ENCODE measurements around the gene BRAF.
"Not testable (repeated sequence)": the region's sequence is repeated elsewhere in the genome, so short reads cannot be mapped to it uniquely, and the experiment has no call there.

BRAF gene

DNA sequence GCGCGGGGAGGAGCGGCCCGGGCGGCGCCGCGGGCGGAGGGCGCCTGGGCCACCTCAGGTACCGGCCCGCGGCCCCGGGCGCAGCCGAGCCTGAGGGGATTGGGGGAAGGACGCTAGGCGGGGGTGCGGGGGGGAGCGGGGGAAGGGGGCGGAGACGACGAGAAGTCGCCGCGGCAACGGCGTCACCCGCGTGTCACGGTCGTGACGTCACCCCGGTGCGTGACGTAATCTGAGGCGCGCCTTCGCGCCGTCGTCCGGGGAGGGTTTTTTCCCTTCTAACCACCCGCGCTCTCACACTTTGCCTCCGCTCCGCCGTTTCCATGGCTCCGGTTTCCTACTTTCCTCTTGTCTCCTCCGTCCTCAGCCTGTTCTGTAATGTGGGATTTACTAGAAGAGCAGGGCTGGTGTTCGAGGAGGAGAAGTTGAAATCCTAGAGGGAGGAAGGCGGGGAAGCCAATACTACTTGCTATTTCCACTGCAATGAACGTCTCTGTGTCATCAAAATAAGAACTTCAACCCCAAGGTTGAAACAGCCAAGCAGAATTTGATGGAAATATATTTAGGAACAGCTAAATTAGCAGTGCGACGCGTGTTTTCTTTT is at the start of gene BRAF:
BRAF (minus strand) TSS at position 109 of the 601 bp plus-strand sequence. CDS start 226 bp downstream, outside the sequence.
- peak; percentile 90 for DNase-seq (ENCODE audit: low read depth)

DNA sequence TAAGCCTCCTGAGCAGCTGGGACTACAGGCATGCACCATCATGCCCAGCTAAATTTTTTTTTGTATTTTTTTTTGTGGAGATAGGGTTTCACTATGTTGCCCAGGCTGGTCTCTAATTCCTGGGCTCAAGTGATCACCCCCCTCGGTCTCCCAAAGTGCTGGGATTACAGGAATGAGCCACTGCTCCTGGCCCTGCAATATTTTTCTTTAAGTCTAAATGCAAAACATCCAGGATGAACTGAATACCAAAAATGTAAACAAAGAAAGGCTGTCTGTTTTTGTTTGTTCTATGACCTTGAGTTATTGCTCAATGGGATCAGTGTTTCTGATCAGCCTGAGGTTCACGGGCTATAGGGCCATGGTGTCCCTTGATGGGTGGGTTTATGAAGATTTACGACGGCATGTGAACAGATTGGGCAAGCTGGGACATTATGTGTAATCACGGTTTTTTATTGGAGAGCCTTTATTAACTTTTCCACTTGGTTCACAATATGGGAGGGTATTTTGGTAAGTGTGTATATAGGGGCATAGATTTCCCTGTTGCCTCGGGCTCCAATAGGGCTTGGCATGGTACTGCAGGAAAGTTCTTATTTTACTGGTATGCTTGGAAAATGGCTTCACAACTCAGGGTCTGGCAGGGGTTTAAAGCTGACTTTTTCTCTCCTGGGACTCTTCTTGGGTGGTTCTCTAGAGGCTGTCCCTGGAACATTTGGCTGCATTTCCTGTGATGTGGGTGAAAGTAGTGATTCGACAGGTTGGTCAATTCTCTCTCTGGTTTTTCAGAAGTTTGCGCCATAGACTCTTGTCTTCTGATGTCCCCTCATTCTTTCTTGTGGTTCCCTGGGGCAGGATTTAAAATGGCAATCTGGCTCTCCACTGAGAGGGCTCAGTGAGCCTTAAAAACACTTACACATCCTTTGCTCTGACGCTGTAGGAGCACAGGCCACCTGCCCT is 48.4 kb upstream of the BRAF start:
- no peak for DNase-seq (ENCODE audit: low read depth)

DNA sequence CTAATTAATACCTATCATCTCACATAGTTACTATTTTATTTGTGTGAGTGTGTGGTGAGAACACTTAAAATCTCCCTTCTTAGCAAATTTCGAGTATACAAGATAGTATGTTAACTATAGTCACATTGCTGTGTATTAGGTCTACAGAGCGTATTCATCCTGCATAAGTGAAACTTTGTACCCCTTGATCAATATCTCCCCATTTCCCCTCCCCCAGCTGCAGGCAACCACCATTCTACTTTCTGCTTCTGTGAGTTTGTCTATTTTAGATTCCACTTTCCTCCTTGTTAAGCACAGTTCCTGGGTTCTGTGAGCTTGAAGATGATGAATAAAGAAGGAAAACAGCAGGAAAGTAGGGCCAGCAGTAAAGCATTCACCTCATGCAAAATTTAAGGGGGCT is 47.6 kb upstream of the BRAF start:
- DNase-seq (ENCODE audit: low read depth), result no peak

DNA sequence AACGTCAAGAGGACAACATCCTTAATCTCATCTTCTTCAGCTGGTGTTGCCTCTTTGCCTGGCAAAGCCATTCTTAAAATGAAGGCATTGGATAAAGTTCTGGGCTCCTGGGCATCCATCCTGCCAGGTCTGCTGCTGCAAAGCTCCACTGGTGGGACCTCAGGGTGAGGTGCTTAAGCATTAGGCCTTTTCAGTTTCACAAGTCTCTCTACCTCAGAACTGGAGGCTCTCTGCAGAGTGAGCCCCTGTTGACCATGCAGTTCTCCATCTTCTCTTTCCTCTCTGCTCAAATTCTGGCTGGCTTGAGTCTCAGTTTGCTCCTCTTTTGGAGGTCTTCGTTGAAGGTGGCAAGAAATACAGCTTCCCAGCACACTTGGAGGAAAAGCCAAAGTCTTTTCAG is 42.7 kb upstream of the BRAF start:
- DNase-seq (ENCODE audit: low read depth), result no peak

DNA sequence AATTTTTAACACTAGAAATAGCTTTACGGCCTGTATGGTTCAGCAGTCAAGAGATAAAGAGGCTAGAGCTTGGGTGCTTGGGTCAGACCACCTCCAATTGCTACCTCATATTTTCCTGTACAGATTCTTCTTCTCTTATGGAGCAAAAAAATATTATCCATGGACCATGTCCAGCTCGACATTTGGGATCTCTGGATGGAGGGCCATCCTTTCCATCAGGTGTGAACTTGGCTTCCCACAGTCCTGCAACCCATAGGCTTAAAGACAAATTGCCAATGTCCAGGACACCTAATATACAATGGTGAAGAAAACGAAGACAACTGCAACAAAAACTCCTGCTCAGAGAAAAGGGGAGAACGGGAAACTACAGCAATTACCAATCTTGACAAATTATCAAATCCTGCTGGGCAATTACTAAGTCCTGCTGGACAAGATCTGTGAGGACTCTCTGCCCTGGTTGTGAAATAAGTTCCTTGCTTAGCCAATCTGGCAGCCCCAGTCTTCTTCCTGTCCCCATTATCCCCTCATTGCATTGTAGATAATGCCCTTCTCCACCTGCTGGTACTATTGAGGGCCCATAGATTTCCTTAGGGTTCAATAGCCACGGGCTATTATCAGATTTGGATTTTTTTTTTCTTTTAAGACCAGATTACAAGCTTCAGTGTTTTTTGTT is 42.0 kb upstream of the BRAF start:
- no peak for DNase-seq (ENCODE audit: low read depth)

DNA sequence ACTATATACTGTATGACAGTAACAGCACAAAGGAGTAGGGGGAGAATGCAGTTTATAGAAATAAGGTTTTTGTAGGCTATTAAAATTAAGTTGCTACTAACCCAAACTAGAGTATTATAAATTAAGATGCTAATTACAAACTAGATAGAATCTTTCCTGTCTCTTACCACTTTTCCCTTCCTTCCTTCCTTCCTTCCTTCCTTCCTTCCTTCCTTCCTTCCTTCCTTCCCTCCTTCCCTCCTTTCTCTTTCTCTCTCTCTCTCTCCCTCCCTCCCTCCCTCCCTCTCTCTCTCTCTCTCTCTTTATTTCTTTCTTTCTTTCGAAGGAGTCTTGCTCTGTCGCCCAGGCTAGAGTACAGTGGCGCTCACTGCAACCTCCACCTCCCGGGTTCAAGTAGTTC is 36.4 kb upstream of the BRAF start:
- no peak for DNase-seq (ENCODE audit: low read depth)

DNA sequence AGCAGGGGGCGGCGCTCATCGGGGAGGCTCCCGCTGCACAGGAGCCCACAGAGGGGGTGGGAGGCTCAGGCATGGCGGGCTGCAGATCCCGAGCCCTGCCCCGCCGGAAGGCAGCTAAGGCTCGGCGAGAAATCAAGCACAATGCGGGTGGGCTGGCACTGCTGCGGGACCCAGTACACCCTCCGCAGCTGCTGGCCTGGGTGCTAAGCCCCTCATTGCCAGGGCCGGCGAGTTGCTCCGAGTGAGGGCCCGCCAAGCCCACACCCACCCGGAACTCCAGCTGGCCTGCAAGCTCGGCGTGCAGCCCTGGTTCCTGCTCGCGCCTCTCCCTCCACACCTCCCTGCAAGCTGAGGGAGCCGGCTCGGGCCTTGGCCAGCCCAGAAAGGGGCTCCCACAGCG is 32.3 kb upstream of the BRAF start:
- not testable (repeated sequence) for DNase-seq (ENCODE audit: low read depth)

DNA sequence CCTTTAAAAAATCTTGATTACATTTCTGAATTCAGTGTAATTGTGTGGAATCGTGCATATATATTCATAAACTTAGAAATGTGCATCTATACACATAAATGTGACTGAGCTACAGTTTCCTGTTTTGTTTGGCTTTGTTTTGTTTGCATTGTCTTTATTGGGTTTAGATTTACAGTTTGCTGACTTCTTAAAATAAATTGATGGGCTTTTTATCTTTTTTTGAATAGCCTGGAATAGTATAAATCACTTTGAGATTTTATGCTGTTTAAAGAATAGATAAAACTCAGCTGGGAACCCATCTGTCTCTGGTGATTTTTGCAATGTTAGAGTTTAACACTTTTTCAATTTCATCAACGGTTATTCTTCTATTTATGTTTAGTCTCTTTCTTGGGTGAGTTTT is 21.2 kb upstream of the BRAF start:
- DNase-seq (ENCODE audit: low read depth), result no peak

DNA sequence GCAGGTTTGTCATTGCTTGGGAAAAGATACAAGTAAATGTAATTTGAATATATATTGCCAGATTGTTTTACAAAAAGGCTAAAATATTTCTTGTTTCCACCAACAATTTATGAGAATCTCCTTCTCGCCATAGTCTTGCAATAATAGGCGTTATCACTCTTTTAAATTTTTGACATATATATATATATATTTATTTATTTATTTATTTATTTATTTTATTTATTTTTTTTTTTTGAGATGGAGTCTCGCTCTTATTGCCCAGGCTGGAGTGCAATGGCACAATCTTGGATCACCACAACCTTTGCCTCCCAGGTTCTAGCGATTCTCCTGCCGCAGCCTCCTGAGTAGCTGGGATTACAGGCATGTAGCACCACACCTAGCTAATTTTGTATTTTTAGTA is 17.5 kb upstream of the BRAF start:
- DNase-seq (ENCODE audit: low read depth), result not testable (repeated sequence)

DNA sequence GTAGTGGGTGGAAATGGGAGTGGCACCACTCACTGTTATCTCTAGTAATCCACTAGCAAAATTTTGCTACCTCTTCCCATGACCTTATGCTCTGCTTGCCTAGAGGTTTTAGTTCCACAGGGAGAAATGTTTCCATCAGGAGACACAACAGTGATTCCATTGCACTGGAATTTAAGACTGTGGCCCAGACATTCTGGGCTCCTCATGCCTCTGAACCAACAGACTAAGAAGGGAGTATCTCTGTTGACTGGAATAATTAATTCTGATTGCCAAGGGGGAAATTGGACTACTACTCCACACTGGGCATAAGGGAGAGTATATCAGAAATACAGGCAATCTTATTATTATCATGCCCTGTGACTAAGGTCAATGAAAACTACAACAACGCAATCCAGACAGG is 16.2 kb upstream of the BRAF start:
- DNase-seq (ENCODE audit: low read depth), result no peak

DNA sequence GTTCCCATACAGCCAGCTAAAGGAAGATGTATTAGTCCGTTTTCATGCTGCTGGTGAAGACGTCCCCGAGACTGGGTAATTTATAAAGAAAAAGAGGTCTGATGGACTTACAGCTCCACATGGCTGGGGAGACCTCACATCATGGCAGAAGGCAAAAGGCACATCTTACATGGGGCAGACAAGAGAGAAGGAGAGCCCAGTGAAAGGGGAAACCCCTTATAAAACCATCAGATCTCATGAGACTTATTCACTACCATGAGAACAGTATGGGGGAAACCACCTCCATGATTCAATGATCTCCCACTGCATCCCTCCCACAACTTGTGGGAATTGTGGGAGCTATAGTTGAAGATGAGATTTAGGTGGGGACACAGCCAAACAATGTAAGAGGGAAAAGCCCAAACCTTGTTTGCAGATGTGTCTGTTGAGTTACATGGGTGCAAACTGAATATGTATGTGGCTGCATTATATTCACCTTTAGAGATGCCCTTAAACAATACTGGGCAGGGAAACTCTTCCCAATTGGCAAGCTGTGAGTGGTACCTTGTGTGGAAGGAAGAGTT is 13.1 kb upstream of the BRAF start:
- DNase-seq (ENCODE audit: low read depth), result no peak

DNA sequence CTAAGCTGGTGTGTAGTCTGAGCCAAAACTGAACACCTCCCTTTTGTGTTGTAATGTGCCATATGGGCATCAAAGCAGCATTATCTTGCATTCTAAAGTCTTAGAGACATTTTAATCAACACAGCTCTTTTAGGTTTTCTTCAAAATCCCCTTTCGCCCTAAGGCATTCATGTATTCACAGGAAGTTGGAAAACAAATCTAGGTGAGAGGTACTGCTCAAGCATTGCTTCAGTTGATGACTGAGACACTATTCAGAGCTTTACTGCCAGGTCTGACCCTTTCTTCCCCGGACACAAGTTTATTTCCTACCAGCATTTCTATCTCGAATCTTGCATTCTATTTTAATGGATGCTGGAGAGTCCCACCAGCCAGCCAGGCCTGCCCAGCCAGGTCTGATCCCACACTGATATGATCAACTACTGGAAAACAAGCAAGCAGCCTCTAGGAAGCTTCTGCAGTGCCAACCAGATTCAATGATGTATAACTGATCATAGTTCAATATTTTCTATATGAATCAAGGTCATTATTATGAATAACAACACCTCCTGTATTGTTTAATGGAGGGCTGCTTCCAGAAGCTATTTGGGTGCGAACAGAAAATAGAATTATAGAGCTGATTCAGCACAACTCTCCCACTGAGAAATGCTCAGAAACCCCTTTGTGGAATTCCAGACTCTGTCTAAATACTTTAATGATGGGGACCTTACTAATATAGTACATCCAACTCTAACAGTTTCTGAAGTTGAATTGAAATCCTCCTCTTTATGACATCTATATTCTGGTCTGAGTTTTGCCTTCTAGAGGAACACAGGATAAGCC is 4.0 kb upstream of the BRAF start:
- DNase-seq (ENCODE audit: low read depth), result no peak

DNA sequence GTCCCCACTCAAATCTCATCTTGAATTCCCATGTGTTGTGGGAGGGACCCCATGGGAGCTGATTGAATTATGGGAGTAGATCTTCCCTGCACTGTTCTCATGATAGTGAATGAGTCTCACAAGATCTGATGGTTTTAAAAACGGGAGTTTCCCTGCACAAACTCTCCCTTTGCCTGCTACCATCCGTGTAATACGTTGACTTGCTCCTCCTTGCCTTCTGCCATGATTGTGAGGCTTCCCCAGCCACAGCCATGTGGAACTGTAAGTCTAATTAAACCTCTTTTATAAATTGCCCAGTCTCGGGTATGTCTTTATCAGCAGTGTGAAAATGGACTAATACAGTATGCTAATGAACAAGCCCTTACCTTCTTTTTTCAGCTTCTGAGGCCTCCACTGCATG is 3.2 kb upstream of the BRAF start:
- not testable (repeated sequence) for DNase-seq (ENCODE audit: low read depth)

DNA sequence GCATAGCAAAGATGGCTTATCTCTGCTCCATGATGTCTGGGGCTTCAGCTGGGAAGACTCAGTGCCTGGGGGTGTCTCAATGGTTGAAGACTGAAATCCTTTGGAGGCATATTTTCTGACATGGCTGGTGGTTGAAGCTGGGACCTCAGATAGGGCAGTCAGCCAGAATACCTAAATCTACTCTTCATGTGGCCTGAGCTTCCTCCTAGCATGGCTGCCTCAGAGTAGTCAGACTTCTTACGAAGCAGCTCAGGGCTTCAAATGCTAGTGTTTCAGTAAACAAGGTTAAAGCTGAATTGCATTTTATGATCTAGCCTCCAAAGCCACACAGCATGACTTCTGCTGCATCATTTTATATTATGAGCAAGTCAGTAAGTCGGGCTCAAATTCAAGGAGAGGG is 2.6 kb upstream of the BRAF start:
- no peak for DNase-seq (ENCODE audit: low read depth)

DNA sequence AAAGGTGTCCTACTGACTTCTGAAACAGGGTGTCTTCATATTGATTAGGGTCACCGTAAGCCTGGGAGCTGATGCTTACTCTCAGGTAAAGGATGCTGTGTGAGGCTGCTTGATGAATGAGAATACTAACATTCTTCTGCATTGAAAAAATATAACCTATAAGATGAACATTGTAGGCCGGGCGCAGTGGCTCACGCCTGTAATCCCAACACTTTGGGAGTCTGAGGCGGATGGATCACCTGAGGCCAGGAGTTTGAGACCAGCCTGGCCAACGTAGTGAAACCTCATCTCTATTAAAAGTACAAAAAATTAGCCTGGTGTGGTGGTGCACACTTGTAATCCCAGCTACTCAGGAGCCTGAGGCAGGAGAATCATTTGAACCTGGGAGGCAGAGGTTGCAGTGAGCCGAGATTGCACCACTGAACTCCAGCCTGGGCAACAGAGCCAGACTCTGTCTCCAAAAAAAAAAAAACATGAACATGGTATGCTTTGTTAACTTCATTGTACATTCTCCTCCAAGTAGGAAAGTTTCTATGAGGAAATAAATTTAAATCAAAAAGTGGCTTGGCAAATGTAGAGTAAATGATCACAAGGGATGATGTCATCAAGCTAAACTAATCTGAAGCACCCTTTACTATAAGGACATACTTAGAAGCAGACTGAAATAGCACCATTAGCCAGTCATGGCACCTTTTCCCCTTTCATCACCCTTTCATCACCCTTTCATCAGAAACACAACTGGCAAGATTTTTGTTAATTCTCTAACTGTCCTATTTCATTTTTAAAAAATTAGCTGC is 1.5 kb upstream of the BRAF start:
- DNase-seq (ENCODE audit: low read depth), result no peak

DNA sequence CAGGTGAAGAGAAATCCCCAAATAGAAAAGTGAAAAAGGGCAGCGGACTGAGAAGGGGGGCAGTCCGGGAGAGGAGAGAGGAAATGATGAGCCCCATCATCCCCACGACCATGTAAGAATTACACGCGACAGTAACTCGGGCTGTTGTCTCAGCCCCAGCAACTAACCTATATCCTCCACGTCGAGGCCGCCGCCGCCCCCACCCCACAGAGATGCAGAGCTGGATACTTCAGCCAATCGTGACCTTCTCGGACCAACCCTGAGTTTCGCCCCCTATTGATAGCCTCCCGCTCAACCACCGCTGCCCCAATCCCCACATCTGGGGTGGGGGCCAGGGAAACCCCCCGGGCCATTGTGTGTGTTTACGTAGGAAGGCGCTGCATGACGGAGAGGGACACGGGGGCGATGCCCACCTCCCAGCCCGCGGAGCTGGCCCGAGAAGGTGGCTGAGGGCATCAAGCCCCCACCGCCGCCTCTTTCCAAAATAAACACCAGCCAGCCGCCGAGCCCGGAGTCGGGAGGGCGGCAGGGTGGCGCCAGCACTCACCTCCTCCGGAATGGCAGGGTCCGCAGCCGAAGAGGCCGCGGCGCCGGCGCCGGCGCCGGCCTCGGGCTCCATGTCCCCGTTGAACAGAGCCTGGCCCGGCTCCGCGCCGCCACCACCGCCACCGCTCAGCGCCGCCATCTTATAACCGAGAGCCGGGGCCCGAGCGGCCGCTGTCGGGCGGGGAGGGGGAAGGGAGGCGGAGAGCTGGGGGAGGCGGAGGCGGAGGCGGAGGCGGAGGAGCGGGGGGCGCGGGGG is 509 bp downstream of the BRAF start:
- DNase-seq (ENCODE audit: low read depth), result peak; percentile 50

DNA sequence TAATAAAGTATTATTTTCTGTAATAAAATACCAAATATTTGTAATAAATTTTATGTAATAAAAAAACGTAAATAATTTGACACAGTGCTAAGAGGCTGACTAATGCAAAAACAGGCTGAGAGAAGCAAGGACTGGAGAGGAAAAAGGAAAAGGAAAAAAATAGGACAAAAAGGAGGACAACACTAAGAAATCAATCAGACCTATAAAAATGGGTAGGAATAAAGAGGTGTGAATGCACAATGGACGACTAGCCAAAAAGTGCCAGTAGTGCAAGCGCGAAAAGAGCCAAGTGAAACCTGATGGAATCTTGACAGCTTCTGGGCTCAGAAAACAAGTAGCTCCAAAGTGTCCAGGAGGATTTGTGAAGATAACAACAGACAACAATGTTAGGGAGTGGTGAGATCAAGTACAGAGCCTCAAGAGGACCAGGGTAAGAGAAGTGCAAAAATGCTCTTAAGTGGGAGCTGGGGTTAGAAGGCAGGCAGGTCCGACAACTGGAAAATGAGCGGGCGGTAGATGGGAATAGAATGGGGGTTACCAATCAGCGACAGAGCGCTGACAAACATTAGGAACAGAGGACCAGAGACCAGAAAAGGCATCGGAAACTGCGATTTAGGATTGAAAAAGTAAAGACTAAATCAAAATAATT is 1.2 kb downstream of the BRAF start:
- DNase-seq (ENCODE audit: low read depth), result no peak

DNA sequence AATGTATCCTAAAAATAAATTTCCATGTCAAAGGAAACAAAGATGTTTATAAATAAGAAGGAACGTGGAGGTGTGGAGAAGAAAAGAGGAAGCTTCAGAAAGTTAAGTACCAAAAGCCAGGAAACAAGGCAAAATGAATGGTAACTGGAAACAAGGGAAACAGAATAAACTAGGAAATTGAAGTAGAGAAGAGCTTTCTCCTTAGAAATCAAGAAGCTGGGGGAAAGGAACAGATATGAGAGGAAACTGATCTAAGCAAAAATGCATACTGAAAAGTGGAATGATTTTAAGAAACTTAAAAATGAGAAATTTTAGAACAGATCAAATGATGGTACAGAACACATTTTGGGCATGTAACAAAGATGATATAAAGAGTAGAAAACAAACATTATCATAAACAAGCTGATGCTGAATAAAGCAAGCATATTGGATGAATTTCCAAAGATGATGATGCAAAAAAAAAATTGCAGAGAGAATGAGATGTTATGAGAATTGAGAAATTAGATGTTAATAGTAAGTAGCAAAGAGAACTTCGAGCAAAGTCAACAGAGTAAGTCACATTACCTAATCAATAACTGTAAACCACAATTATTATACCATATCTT is 1.9 kb downstream of the BRAF start:
- no peak for DNase-seq (ENCODE audit: low read depth)

DNA sequence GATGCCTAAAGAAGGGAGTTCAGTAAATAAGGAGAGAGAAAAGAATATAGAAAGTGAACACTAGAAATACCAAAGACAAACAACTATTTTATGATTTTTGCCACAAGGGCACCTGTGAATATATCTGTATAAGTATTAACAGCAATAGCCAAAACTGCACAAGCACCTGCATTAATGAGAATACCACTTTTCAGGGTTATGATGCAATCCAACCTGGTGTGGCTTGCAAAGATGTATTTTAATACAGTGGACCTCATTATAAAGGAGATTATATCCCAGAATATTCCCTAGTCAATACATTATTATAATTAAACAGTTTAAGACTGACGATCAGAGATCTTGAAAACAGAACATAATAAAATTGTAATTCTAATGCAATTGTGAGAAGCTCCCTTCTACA is 4.0 kb downstream of the BRAF start:
- no peak for DNase-seq (ENCODE audit: low read depth)

Measured in activated T-cell treated with anti-CD3 and anti-CD28 coated beads for 24 hours (primary cell).